Heart right ventricle (tissue), 16 donors: Measurements from ENCODE around the gene CSE1L. TPM values are rescaled to one million over a fixed set of nuclear protein-coding genes. Genes with fewer than 3 reads are reported as not detected.
"Not testable (repeated sequence)": the region's sequence is repeated elsewhere in the genome, so short reads cannot be mapped to it uniquely, and the experiment has no call there.

ENCODE experiments used
- ATAC-seq, 8 donors: fragments of 200-7000 bp; cut with Tn5 transposase; one replicate each; pipeline ENCODE4 v1.9.1; 2020; ENCODE audit warnings: mild to moderate bottlenecking in 8 of 8, moderate library complexity in 8 of 8, moderate number of reproducible peaks in 1 of 8
- DNase-seq, 2 donors: peaks; one replicate each; pipeline ENCODE4 v3.0.0-alpha.2; 2020
- H3K27ac ChIP-seq, 10 donors: fragments of 200-600 bp; sonication (generic) in 2 of 10; one replicate each; pipeline versions ENCODE4 v1.5.0 to v1.8.0; 2020 to 2022; ENCODE audit warnings: mild to moderate bottlenecking in 3 of 10
- H3K27me3 ChIP-seq, 7 donors: fragments of 200-600 bp; one replicate each; pipeline ENCODE4 v1.8.0; 2021 to 2022; ENCODE audit warnings: mild to moderate bottlenecking in 2 of 7
- H3K36me3 ChIP-seq, 9 donors: fragments of 200-600 bp; sonication (generic) in 1 of 9; one replicate each; pipeline versions ENCODE4 v1.5.0 to v1.8.0; 2020 to 2022; ENCODE audit warnings: mild to moderate bottlenecking in 2 of 9
- H3K4me1 ChIP-seq, 9 donors: fragments of 200-600 bp; sonication (generic) in 1 of 9; one replicate each; pipeline versions ENCODE4 v1.5.0 to v1.8.0; 2020 to 2022; ENCODE audit warnings: mild to moderate bottlenecking in 4 of 9
- H3K4me3 ChIP-seq, 10 donors: fragments of 200-600 bp; sonication (generic) in 2 of 10; one replicate each; pipeline versions ENCODE4 v1.5.0 to v1.8.0; 2020 to 2022; ENCODE audit warnings: mild to moderate bottlenecking in 7 of 10, moderate library complexity in 2 of 10
- H3K9me3 ChIP-seq, 11 donors: fragments of 200-600 bp in 10 of 11; sonication (generic) in 2 of 11; one replicate each; pipeline versions ENCODE4 v1.5.0 to v1.8.0; 2013 to 2022; ENCODE audit warnings: mild to moderate bottlenecking in 2 of 11, control low read depth in 1 of 11, moderate library complexity in 1 of 11
- WGBS, 2 donors: extraction: QIAGEN DNeasy Blood & Tissue Kit; methylation state at CpG; one replicate each; pipeline ENCODE4 v1.1.7; 2013; ENCODE audit warnings: inconsistent platforms in 1 of 2; 5-methylcytosine and 5-hydroxymethylcytosine counted together
- intact Hi-C, 10 donors: fragments of 100-400 bp; cut with DNase I; formaldehyde crosslinking; loops; one replicate each; pipeline versions ENCODE4 v1.11.1 to v1.14.2; 2022
- polyA plus RNA-seq, 2 donors: library from polyadenylated mRNA; stranded (reverse); fragments of 200-250 nt; gene quantifications; one replicate each; pipeline ENCODE4 v1.2.3, GENCODE V29; 2013
- total RNA-seq, 10 donors: library from RNA; stranded (reverse); fragmentation: NEBNext Ultra II Directional in 3 of 10; extraction: Animal tissue kit (Norgen Biotek cat#: 25700) in 3 of 10; gene quantifications; one replicate each; pipeline versions ENCODE4 v1.2.1 to v1.2.4, GENCODE V29; 2021 to 2023
- TF ChIP-seq, protein P1 (sequence below), 9 donors: fragments of 200-600 bp; sonication (generic) in 2 of 9; IDR thresholded peaks; one replicate each; pipeline versions ENCODE4 v1.5.0 to v1.8.0; 2021 to 2022; ENCODE audit warnings: antibody characterized with exemption in 9 of 9, mild to moderate bottlenecking in 5 of 9, moderate library complexity in 1 of 9
- donor health status: Arrhythmogenic right ventricular cardiomyopathy.
- donor health status: ischemic (EF 13 %, LVEDD 7.1; RV severe dilation, severe dysfunction).
- donor health status: healthy with polysubstance abuse.
- donor health status: DM: no; HTN: yes; CAD: no.
- donor health status: DM: no; HTN: no; CAD: no.
- donor health status: ischemic (EF 25% LVEDD 6.9; RV normal size, moderate dysfunction).
- donor health status: ischemic (EF 25% LVEDD 5.7; RV mildly dilated, moderate dysfunction).
- donor health status: healthy.
- donor health status: DM: yes; HTN: yes; CAD: no.
- donor health status: Ischemic cardiomyopathy.
- donor health status: ischemic (EF 35%, LVEDD 5.7; RV mildly dilated, moderate dysfunction).
- donor health status: nonischemic (EF 11% LVEDD 7.7; RV severe dilation, severe dysfunction).
- donor health status: DM: yes; HTN: yes; CAD: no.
- donor health status: PGD.
- donor health status: ischemic (EF 29% LVEDD 5.4; RV normal size, mild dysfunction).
- donor health status: nonischemic (EF 23%, LVEDD 6.1; RV moderate dilation, normal function).

The CSE1L gene
- total and polyA plus RNA-seq, 12 donors: 16.2 to 47.6 (median 39.6) TPM

DNA sequence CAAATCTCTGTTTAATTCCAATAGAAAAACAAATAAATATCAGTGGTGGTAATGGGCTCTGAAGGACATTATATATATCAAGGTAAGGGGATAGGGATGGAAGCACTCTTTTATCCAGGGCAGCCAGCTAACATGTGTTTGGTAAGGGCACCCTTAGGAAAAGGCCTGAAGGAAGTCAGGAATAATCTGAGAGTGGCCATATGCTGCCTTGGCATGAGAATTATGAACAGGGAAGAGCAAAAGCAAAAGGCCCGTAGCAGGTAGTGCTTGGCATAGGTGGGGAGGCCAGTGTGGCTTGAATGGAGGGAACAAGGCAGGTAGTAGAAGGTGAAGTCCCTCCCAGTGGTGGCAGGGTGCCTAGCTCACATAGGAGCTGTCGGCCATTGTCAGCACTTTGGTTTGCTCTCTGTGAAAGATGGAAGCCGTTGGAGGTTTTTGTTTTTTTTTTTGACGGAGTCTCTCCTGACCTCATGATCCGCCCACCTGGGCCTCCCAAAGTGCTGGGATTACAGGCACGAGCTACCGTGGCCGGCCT is 39.6 kb upstream of the CSE1L start:
- WGBS, 2 donors: 85 to 91% methylated on average over 8 of the region's 8 CpGs
- Histone ChIP-seq H3K9me3 (no peaks in the 10 kb centered on the region), H3K27ac (no peak overlapping the region), H3K4me1 (no peaks in the 10 kb centered on the region), H3K4me3 (no peak overlapping the region), H3K36me3 (peaks cover 0 to 99% (median 64%) of the 10 kb centered on the region in 9 donors), H3K27me3 (no peaks in the 10 kb centered on the region)
- intact Hi-C loops: no loop called here
- DNase-seq (no peak), ATAC-seq (no peak)
- TF ChIP-seq, protein P1, sequence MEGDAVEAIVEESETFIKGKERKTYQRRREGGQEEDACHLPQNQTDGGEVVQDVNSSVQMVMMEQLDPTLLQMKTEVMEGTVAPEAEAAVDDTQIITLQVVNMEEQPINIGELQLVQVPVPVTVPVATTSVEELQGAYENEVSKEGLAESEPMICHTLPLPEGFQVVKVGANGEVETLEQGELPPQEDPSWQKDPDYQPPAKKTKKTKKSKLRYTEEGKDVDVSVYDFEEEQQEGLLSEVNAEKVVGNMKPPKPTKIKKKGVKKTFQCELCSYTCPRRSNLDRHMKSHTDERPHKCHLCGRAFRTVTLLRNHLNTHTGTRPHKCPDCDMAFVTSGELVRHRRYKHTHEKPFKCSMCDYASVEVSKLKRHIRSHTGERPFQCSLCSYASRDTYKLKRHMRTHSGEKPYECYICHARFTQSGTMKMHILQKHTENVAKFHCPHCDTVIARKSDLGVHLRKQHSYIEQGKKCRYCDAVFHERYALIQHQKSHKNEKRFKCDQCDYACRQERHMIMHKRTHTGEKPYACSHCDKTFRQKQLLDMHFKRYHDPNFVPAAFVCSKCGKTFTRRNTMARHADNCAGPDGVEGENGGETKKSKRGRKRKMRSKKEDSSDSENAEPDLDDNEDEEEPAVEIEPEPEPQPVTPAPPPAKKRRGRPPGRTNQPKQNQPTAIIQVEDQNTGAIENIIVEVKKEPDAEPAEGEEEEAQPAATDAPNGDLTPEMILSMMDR (IDR thresholded peaks at IDR 0.05): no peak

DNA sequence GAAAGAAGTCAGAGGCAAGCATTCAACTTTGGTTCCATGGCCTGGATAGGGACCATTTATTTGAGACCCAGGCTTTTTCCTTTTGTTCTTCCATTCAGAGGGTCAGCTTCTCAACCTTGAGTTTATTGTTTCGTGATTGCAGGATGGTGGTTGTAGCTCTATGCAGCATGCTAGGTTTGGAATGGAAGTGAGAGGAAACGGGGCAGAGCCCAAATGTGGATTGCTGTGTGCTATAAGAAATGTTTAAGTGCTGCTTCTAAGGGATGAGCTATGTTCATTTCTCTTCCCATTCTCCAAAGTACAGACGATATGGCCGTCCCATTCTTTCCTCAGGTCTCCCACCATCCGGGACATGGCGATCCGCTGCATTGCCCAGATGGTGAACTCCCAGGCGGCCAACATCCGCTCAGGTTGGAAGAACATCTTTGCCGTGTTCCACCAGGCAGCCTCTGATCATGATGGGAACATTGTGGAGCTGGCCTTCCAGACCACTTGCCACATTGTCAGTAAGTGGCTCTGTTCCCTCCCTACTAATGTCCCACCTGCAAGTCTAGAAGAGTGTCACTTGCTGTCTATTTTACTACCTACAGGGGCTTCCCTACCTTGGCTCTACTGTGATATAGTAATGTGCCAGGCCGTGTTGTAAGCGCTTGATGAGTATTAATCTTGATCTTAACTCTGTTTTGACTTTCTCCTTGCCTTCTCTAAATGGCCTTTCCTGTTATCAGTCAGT is 36.0 kb upstream of the CSE1L start:
- no peak for DNase-seq
- TF ChIP-seq, protein P1 (IDR thresholded peaks at IDR 0.05): no peak
- H3K27me3 ChIP-seq: no peaks in the 10 kb centered on the region
- H3K36me3 ChIP-seq: peaks cover 0 to 100% (median 86%) of the 10 kb centered on the region in 9 donors
- no peaks in the 10 kb centered on the region for H3K4me1 ChIP-seq
- H3K27ac ChIP-seq: peak overlapping the region in 2 of 10 donors; percentile 3 to 22
- no peaks in the 10 kb centered on the region for H3K9me3 ChIP-seq
- H3K4me3 ChIP-seq: no peak overlapping the region
- intact Hi-C loops: loop anchor here in 1 of 10 donors (5.0 kb wide), 1 partner anchor 72 kb away; no protein-coding TSS in a partner anchor
- WGBS, 2 donors: 91 to 94% methylated on average over 12 of the region's 12 CpGs
- ATAC-seq: peak in 2 of 8 donors; percentile 19 to 62

DNA sequence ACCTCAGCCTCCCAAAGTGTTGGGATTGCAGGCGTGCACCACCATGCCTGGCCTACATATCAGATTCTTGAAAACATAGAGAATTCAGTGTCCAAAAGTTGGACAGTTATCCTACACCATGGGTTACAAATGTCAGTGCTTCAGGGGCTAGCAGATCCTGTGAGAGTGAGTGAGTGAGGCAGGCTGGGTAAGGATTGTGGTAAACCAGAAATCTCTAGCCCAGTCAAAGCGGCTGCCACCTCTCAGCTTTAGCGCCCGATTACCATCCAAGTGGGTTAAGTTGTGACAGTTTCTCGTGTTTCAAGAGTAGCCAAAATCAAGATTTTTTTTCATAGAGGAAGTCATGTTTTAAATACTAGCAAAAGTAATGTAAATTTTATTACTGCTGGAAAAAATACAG is 21.9 kb upstream of the CSE1L start:
- H3K4me3 ChIP-seq: no peak overlapping the region
- TF ChIP-seq, protein P1 (IDR thresholded peaks at IDR 0.05): no peak
- WGBS, 2 donors: 96 to 97% methylated on average over 5 of the region's 5 CpGs
- H3K9me3 ChIP-seq: no peaks in the 10 kb centered on the region
- no peaks in the 10 kb centered on the region for H3K4me1 ChIP-seq
- ATAC-seq: no peak
- H3K27ac ChIP-seq: no peak overlapping the region
- DNase-seq: no peak
- no peaks in the 10 kb centered on the region for H3K27me3 ChIP-seq
- intact Hi-C loops: no loop called here
- H3K36me3 ChIP-seq: peaks cover 0 to 100% (median 72%) of the 10 kb centered on the region in 9 donors

DNA sequence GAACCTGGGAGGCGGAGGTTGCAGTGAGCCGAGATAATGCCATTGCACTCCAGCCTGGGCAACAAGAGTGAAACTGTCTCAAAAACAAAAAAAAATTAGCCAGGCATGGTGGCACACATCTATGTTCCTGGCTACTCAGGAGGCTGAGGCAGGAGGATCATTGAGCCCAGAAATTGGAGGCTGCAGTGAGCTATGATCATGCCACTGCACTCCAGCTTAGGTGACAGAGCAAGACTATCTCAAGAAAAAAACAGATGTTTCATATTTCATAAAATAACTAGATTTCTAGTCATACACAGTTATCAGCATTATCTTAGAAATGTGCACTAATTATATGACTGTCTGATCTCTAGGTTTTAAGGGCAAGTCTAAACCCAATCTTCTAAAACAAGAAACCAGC is 17.9 kb upstream of the CSE1L start:
- H3K27me3 ChIP-seq, ATAC-seq, H3K4me3 ChIP-seq, H3K9me3 ChIP-seq, intact Hi-C loops, DNase-seq, H3K4me1 ChIP-seq, H3K27ac ChIP-seq: not testable (repeated sequence)
- 98 to 100% methylated on average over 2 of the region's 2 CpGs for WGBS, 2 donors
- H3K36me3 ChIP-seq: peaks cover 5 to 100% (median 74%) of the 10 kb centered on the region in 9 donors

DNA sequence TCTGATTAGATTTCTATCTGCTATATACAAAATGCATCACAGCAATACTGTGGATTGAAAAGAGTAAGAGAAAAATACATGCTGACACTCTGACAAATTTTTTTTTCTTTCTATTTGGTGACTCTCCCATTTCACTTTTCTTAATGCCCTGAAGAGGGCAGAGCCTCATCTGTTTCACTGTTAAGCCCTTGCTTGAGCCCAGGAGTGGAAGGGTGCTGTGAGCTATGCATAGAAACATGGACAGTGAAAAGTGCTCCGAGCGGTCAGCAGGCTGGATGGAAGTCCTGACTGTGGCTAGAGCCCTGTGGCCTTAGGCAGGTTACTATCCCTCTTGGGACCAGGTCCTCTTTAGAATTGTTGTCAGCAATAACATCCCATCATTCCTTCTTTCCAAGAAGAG is 17.4 kb upstream of the CSE1L start:
- H3K27me3 ChIP-seq: no peaks in the 10 kb centered on the region
- intact Hi-C loops: no loop called here
- TF ChIP-seq, protein P1 (IDR thresholded peaks at IDR 0.05): peak in 5 of 9 donors; percentile 15 to 44 (median 25)
- no peaks in the 10 kb centered on the region for H3K9me3 ChIP-seq
- ATAC-seq (peak in 2 of 8 donors; percentile 22 to 58), DNase-seq (no peak)
- peaks cover 6 to 100% (median 76%) of the 10 kb centered on the region in 9 donors for H3K36me3 ChIP-seq
- H3K27ac ChIP-seq: no peak overlapping the region
- WGBS, 2 donors: 39 to 67% methylated on average over 2 of the region's 2 CpGs
- H3K4me3 ChIP-seq: no peak overlapping the region
- no peaks in the 10 kb centered on the region for H3K4me1 ChIP-seq
